BLaER1 (cell line): ENCODE data around the gene PUSL1.

Experiments
- H3K27ac ChIP-seq: shearing (Covaris generic); formaldehyde crosslinking; 2 replicates; pipeline ENCODE4 v1.8.1; 2022
- H3K27me3 ChIP-seq: shearing (Covaris generic); formaldehyde crosslinking; 2 replicates; pipeline ENCODE4 v1.8.1; 2022
- H3K36me3 ChIP-seq: shearing (Covaris generic); formaldehyde crosslinking; 2 replicates; pipeline ENCODE4 v1.8.1; 2022
- H3K4me1 ChIP-seq: shearing (Covaris generic); formaldehyde crosslinking; 2 replicates; pipeline ENCODE4 v1.8.1; 2022
- H3K4me2 ChIP-seq: shearing (Covaris generic); formaldehyde crosslinking; 2 replicates; pipeline ENCODE4 v1.8.1; 2022
- H3K4me3 ChIP-seq: shearing (Covaris generic); formaldehyde crosslinking; 2 replicates; pipeline ENCODE4 v1.8.1; 2022
- H3K9ac ChIP-seq: shearing (Covaris generic); formaldehyde crosslinking; 2 replicates; pipeline ENCODE4 v1.8.1; 2022
- H3K9me3 ChIP-seq: shearing (Covaris generic); formaldehyde crosslinking; 2 replicates; pipeline ENCODE4 v1.8.1; 2022
- H4K20me1 ChIP-seq: shearing (Covaris generic); formaldehyde crosslinking; 2 replicates; pipeline ENCODE4 v1.8.1; 2022
- Cebpa-rat ChIP-seq: shearing (Covaris generic); IDR thresholded peaks from 2 replicates; pipeline ENCODE4 v1.8.1; 2022

PUSL1 gene

GRCh38 chr1:1302951-1303509 lies 5.4 kb upstream of the PUSL1 start:
- Histone ChIP-seq H3K4me2 (0 out of 2 replicates have a peak overlapping the region, but pooled peaks have one; percentile 99), H3K4me1 (peaks cover 60% of the 10 kb centered on the region), H3K36me3 (peaks cover under 1% of the 10 kb centered on the region; the same call in 1 of the 2 replicates), H3K9me3 (no peaks in the 10 kb centered on the region), H4K20me1 (peaks cover 92% of the 10 kb centered on the region), H3K27ac (0 out of 2 replicates have a peak overlapping the region, but pooled peaks have one; percentile 6), H3K4me3 (no peak overlapping the region), H3K9ac (no peak overlapping the region), H3K27me3 (no peaks in the 10 kb centered on the region)
- no peak for TF ChIP-seq Cebpa-rat

GRCh38 chr1:1303736-1304135 lies 4.7 kb upstream of the PUSL1 start:
- H3K27ac ChIP-seq = 0 out of 2 replicates have a peak overlapping the region, but pooled peaks have one; percentile 6
- peaks cover 88% of the 10 kb centered on the region for H4K20me1 ChIP-seq
- TF ChIP-seq Cebpa-rat = no peak
- H3K4me2 ChIP-seq = peak overlapping the region; percentile 99
- no peak overlapping the region for H3K4me3 ChIP-seq
- no peak overlapping the region for H3K9ac ChIP-seq
- peaks cover 57% of the 10 kb centered on the region for H3K4me1 ChIP-seq
- no peaks in the 10 kb centered on the region for H3K36me3 ChIP-seq
- H3K27me3 ChIP-seq = no peaks in the 10 kb centered on the region
- H3K9me3 ChIP-seq = no peaks in the 10 kb centered on the region

- no peak for TF ChIP-seq Cebpa-rat
- Histone ChIP-seq H4K20me1 (peaks cover 87% of the 10 kb centered on the region), H3K9ac (peak overlapping the region; percentile 93), H3K36me3 (peaks cover 2% of the 10 kb centered on the region; the same call in 1 of the 2 replicates), H3K27me3 (no peaks in the 10 kb centered on the region), H3K4me3 (peak overlapping the region; percentile 97), H3K4me1 (peaks cover 55% of the 10 kb centered on the region), H3K4me2 (peak overlapping the region; percentile 99), H3K27ac (peak overlapping the region; percentile 74), H3K9me3 (no peaks in the 10 kb centered on the region)
These were observed 3.8 kb upstream of the PUSL1 start for GRCh38 chr1:1304331-1305299.

- no peaks in the 10 kb centered on the region for H3K9me3 ChIP-seq
- no peaks in the 10 kb centered on the region for H3K27me3 ChIP-seq
- peak overlapping the region; percentile 93 for H3K9ac ChIP-seq
- H4K20me1 ChIP-seq = peaks cover 87% of the 10 kb centered on the region
- peaks cover 58% of the 10 kb centered on the region for H3K4me1 ChIP-seq
- peak overlapping the region; percentile 74 for H3K27ac ChIP-seq
- TF ChIP-seq Cebpa-rat = no peak
- peak overlapping the region; percentile 99 for H3K4me2 ChIP-seq
- H3K36me3 ChIP-seq = peaks cover 11% of the 10 kb centered on the region
- H3K4me3 ChIP-seq = peak overlapping the region; percentile 97
These were observed 2.9 kb upstream of the PUSL1 start for GRCh38 chr1:1305300-1306069.

GRCh38 chr1:1306070-1306660 lies 2.2 kb upstream of the PUSL1 start:
- TF ChIP-seq Cebpa-rat = no peak
- peak overlapping the region; percentile 74 for H3K27ac ChIP-seq
- peak overlapping the region; percentile 97 for H3K4me3 ChIP-seq
- peaks cover 87% of the 10 kb centered on the region for H4K20me1 ChIP-seq
- no peaks in the 10 kb centered on the region for H3K27me3 ChIP-seq
- peaks cover 18% of the 10 kb centered on the region for H3K36me3 ChIP-seq
- peak overlapping the region; percentile 99 for H3K4me2 ChIP-seq
- no peaks in the 10 kb centered on the region for H3K9me3 ChIP-seq
- peak overlapping the region; percentile 93 for H3K9ac ChIP-seq
- peaks cover 58% of the 10 kb centered on the region for H3K4me1 ChIP-seq

- H3K27me3 ChIP-seq = no peaks in the 10 kb centered on the region
- peaks cover 58% of the 10 kb centered on the region for H3K4me1 ChIP-seq
- no peaks in the 10 kb centered on the region for H3K9me3 ChIP-seq
- H3K27ac ChIP-seq = no peak overlapping the region
- peak overlapping the region; percentile 97 for H3K4me3 ChIP-seq
- H3K4me2 ChIP-seq = peak overlapping the region; percentile 99
- H3K36me3 ChIP-seq = peaks cover 24% of the 10 kb centered on the region
- peak overlapping the region; percentile 93 for H3K9ac ChIP-seq
- H4K20me1 ChIP-seq = peaks cover 87% of the 10 kb centered on the region
- no peak for TF ChIP-seq Cebpa-rat
These were observed 1.6 kb upstream of the PUSL1 start for GRCh38 chr1:1306661-1307260.

- Histone ChIP-seq H3K4me2 (peak overlapping the region; percentile 99), H3K27me3 (no peaks in the 10 kb centered on the region), H3K4me1 (peaks cover 58% of the 10 kb centered on the region), H3K4me3 (peak overlapping the region; percentile 97), H4K20me1 (peaks cover 84% of the 10 kb centered on the region), H3K27ac (peak overlapping the region; percentile 94), H3K9ac (peak overlapping the region; percentile 93), H3K36me3 (peaks cover 30% of the 10 kb centered on the region), H3K9me3 (no peaks in the 10 kb centered on the region)
- TF ChIP-seq Cebpa-rat = no peak
These were observed 1.0 kb upstream of the PUSL1 start for GRCh38 chr1:1307261-1307922.

- Histone ChIP-seq H3K4me1 (peaks cover 48% of the 10 kb centered on the region), H3K36me3 (peaks cover 44% of the 10 kb centered on the region), H4K20me1 (peaks cover 85% of the 10 kb centered on the region), H3K9ac (peak overlapping the region; percentile 93), H3K27ac (peak overlapping the region; percentile 94), H3K9me3 (no peaks in the 10 kb centered on the region), H3K4me3 (peak overlapping the region; percentile 97), H3K27me3 (no peaks in the 10 kb centered on the region), H3K4me2 (peak overlapping the region; percentile 99)
- no peak for TF ChIP-seq Cebpa-rat
These were observed 406 bp downstream of the PUSL1 start for GRCh38 chr1:1308756-1309250.
